K562 (cell line): ENCODE measurements around the gene AHI1. TPM values are rescaled to one million over a fixed set of nuclear protein-coding genes. Genes with fewer than 3 reads are reported as not detected.

Experiments used
- ATAC-seq: fragments of 200-7000 bp; cut with Tn5 transposase; 3 replicates; pipeline ENCODE4 v1.9.1; 2020; ENCODE audit warnings: moderate library complexity
- BruUV-seq: library from RNA; stranded (reverse); fragments of 400-500 nt; replicated peaks from 2 replicates; lab custom pipeline; 2021; lab: Mats Ljungman, UMichigan
- CTCF ChIA-PET: fragments of 300-600 bp; formaldehyde crosslinking; extraction: SDS; loops from one replicate; lab custom pipeline; 2021; ENCODE audit warnings: low intra/inter-chr PET ratio; lab: Yijun Ruan, JAX
- POLR2A ChIA-PET: fragments of 300-600, 350-650 bp; sonication (Branson Sonifier 250); formaldehyde crosslinking; extraction: SDS; loops from one replicate; lab custom pipeline; 2021; ENCODE audit warnings: antibody characterized with exemption, inconsistent platforms; lab: Yijun Ruan, JAX
- DNase-seq, 4 experiments: peaks; one replicate each; pipeline versions ENCODE4 v3.0.0 to v3.0.0-alpha.2; 2011 to 2018; ENCODE audit warnings: low spot score in 3 of 4, mixed read lengths in 3 of 4; ENCODE audit errors: extremely low read depth in 1 of 4
- FAIRE-seq: peaks from 2 replicates; lab custom pipeline; 2011; peaks lifted over from hg19 to GRCh38; lab: Jason Lieb, UNC
- H2AFZ ChIP-seq: 2 replicates; pipeline ENCODE4 v1.6.0; 2011; ENCODE audit warnings: low read depth, low read length, control low read depth, inconsistent platforms
- H3K27ac ChIP-seq: fragments of 200-600 bp; 3 replicates; pipeline ENCODE4 v1.8.0; 2011; ENCODE audit warnings: low read depth, mild to moderate bottlenecking, control low read depth, inconsistent platforms, low read length, moderate library complexity, mixed read lengths; ENCODE audit errors: extremely low read depth
- H3K27me3 ChIP-seq, 2 experiments: fragments of 300-600 bp in 1 of 2; 2 replicates in 1 of 2; 3 replicates in 1 of 2; pipeline versions ENCODE4 v1.6.0 to v1.8.0; 2011; ENCODE audit warnings: inconsistent platforms in 2 of 2, low read length in 2 of 2, mild to moderate bottlenecking in 1 of 2, mixed read lengths in 1 of 2, moderate library complexity in 1 of 2; ENCODE audit not compliant: control insufficient read depth in 2 of 2, insufficient read depth in 2 of 2
- H3K36me3 ChIP-seq: fragments of 300-600 bp; 3 replicates; pipeline ENCODE4 v1.8.0; 2011; ENCODE audit warnings: mild to moderate bottlenecking, low read length, inconsistent platforms; ENCODE audit not compliant: control insufficient read depth, insufficient read depth
- H3K4me1 ChIP-seq, 2 experiments: fragments of 200-600 bp in 1 of 2; replicated peaks in 1 of 2; 2 replicates in 1 of 2; 3 replicates in 1 of 2; pipeline versions ENCODE4 v1.5.1 to v1.8.0; 2011; ENCODE audit warnings: inconsistent platforms in 2 of 2, low read length in 2 of 2, mild to moderate bottlenecking in 1 of 2, mixed read lengths in 1 of 2, moderate library complexity in 1 of 2; ENCODE audit not compliant: control insufficient read depth in 2 of 2, insufficient read depth in 2 of 2
- H3K4me2 ChIP-seq: 2 replicates; pipeline ENCODE4 v1.6.1; 2011; ENCODE audit warnings: low read length, control low read depth, inconsistent platforms, mixed read lengths; ENCODE audit not compliant: insufficient read depth
- H3K4me3 ChIP-seq: fragments of 200-600 bp; sonication (generic), shearing (Covaris generic); 2 replicates; pipeline ENCODE4 v1.5.1; 2016; ENCODE audit warnings: control low read depth, inconsistent platforms
- H3K79me2 ChIP-seq: fragments of 200-600 bp; 3 replicates; pipeline ENCODE4 v1.8.0; 2011; ENCODE audit warnings: low read length, inconsistent platforms; ENCODE audit not compliant: control insufficient read depth, insufficient read depth
- H3K9ac ChIP-seq, 2 experiments: 2 replicates each; pipeline versions ENCODE4 v1.6.0 to v1.6.1; 2011; ENCODE audit warnings: low read depth in 2 of 2, low read length in 2 of 2, control low read depth in 1 of 2, inconsistent platforms in 1 of 2, mild to moderate bottlenecking in 1 of 2, mixed read lengths in 1 of 2; ENCODE audit not compliant: insufficient read depth in 1 of 2
- H3K9me1 ChIP-seq: one replicate; pipeline ENCODE4 v1.6.0; 2011; ENCODE audit warnings: inconsistent platforms, mild to moderate bottlenecking, low read length, moderate library complexity; ENCODE audit not compliant: control insufficient read depth, insufficient read depth
- H3K9me3 ChIP-seq: replicated peaks from 2 replicates; pipeline ENCODE4 v1.5.1; 2011; ENCODE audit warnings: low read depth, low read length, inconsistent platforms; ENCODE audit not compliant: control insufficient read depth, insufficient read depth
- H4K20me1 ChIP-seq: replicated peaks from 2 replicates; pipeline ENCODE4 v1.6.1; 2011; ENCODE audit warnings: low read length, inconsistent platforms, mixed read lengths; ENCODE audit not compliant: control insufficient read depth, insufficient read depth
- ATF3 ChIP-seq, 2 experiments: fragments of 450-650 bp in 1 of 2; sonication (generic) in 1 of 2; formaldehyde crosslinking in 1 of 2; IDR thresholded peaks in 1 of 2; conservative IDR thresholded peaks in 1 of 2; 2 replicates each; pipeline versions ENCODE4 v1.6.1 to v1.8.1; 2016 to 2023; ENCODE audit warnings: mild to moderate bottlenecking in 2 of 2, moderate library complexity in 2 of 2, inconsistent platforms in 1 of 2, missing genetic modification reagents in 1 of 2
- CBFB ChIP-seq: sonication (generic); formaldehyde crosslinking; IDR thresholded peaks from 2 replicates; pipeline ENCODE4 v1.4.0; 2020; ENCODE audit warnings: mild to moderate bottlenecking, missing genetic modification reagents
- CEBPG ChIP-seq, 3 experiments: fragments of 200-800 bp in 1 of 3; sonication (Bioruptor generic) in 1 of 3; sonication (generic) in 1 of 3; formaldehyde crosslinking in 1 of 3; IDR thresholded peaks in 2 of 3; conservative IDR thresholded peaks in 1 of 3; 2 replicates each; pipeline versions ENCODE4 v1.6.1 to v1.8.0; 2016 to 2022; ENCODE audit warnings: missing compliant biosample characterization in 2 of 3, missing genetic modification characterization in 2 of 3, mild to moderate bottlenecking in 1 of 3, missing genetic modification reagents in 1 of 3
- E2F6 ChIP-seq, 2 experiments: IDR thresholded peaks; 2 replicates each; pipeline ENCODE4 v1.6.1; 2011; ENCODE audit warnings: borderline replicate concordance in 1 of 2, control low read depth in 1 of 2, low read depth in 1 of 2, low read length in 1 of 2, mild to moderate bottlenecking in 1 of 2, mixed read lengths in 1 of 2, moderate library complexity in 1 of 2; ENCODE audit not compliant: insufficient read depth in 1 of 2, insufficient read length in 1 of 2, poor library complexity in 1 of 2, severe bottlenecking in 1 of 2; ENCODE audit errors: extremely low read depth in 1 of 2
- FOS ChIP-seq: IDR thresholded peaks from 3 replicates; pipeline ENCODE4 v1.6.1; 2011; ENCODE audit not compliant: insufficient read length; ENCODE audit errors: extremely low read depth
- GATA2 ChIP-seq: sonication (generic); formaldehyde crosslinking; IDR thresholded peaks from 2 replicates; pipeline ENCODE4 v1.4.0; 2020; ENCODE audit warnings: mild to moderate bottlenecking, missing genetic modification reagents
- MIER1 ChIP-seq: fragments of 450-650 bp; IDR thresholded peaks from 2 replicates; pipeline ENCODE4 v1.6.1; 2016; ENCODE audit warnings: antibody characterized with exemption, mild to moderate bottlenecking, low read depth
- SMAD3 ChIP-seq: fragments of 450-650 bp; formaldehyde crosslinking; conservative IDR thresholded peaks from 2 replicates; pipeline ENCODE4 v1.4.0; 2020; ENCODE audit warnings: mild to moderate bottlenecking
- ZBTB26 ChIP-seq: fragments of 450-650 bp; formaldehyde crosslinking; IDR thresholded peaks from 2 replicates; pipeline ENCODE4 v1.4.0; 2022; ENCODE audit warnings: missing genetic modification characterization
- ZFP91 ChIP-seq: sonication (generic); formaldehyde crosslinking; IDR thresholded peaks from 2 replicates; pipeline ENCODE4 v1.8.0; 2022; ENCODE audit warnings: mild to moderate bottlenecking, missing genetic modification reagents
- ZNF124 ChIP-seq: sonication (generic); formaldehyde crosslinking; IDR thresholded peaks from 2 replicates; pipeline ENCODE4 v1.8.1; 2022; ENCODE audit warnings: missing genetic modification reagents
- ZNF212 ChIP-seq: fragments of 450-650 bp; formaldehyde crosslinking; IDR thresholded peaks from 2 replicates; pipeline ENCODE4 v1.4.0; 2020; ENCODE audit warnings: mild to moderate bottlenecking
- ZNF217 ChIP-seq: sonication (generic); formaldehyde crosslinking; IDR thresholded peaks from 2 replicates; pipeline ENCODE4 v1.8.0; 2022; ENCODE audit warnings: mild to moderate bottlenecking, missing genetic modification reagents
- ZNF316 ChIP-seq: fragments of 450-650 bp; IDR thresholded peaks from 2 replicates; pipeline ENCODE4 v1.6.1; 2016
- WGBS: fragments of 100-300 bp; shearing (Covaris generic); methylation state at CpG from one replicate; pipeline ENCODE4 v1.1.6; 2016; ENCODE audit warnings: low coverage, mixed read lengths; ENCODE audit not compliant: insufficient coverage; ENCODE audit errors: missing lambda C conversion rate; 5-methylcytosine and 5-hydroxymethylcytosine counted together
- in situ Hi-C: fragments of 300-500 bp; cut with MboI; formaldehyde crosslinking; loops from 4 replicates; pipeline ENCODE4 v1.15.0; 2018; ENCODE audit warnings: inconsistent platforms, mixed read lengths
- intact Hi-C: fragments of 100-400 bp; cut with micrococcal nuclease; formaldehyde crosslinking; loops from 2 replicates; pipeline ENCODE4 v1.14.2; 2022
- polyA plus RNA-seq, 8 experiments: library from polyadenylated mRNA; depleted of rRNA in 4 of 8; stranded (reverse) in 5 of 8; unstranded in 3 of 8; fragments of >200 nt; fragmentation: Nextera tagmentation in 2 of 8; fragmentation: Illumina TruSeq in 1 of 8; extraction: Ambion mirVana in 2 of 8; extraction: Trizol in 1 of 8; gene quantifications; 2 replicates each; pipeline versions ENCODE4 v1.2.1 to v1.2.3, GENCODE V29; 2011 to 2014; ENCODE audit warnings: inconsistent platforms in 1 of 8, missing spikeins in 1 of 8
- total RNA-seq, 7 experiments: library from RNA; depleted of rRNA in 6 of 7; stranded (reverse); fragments of >200 nt in 6 of 7; fragmentation: Illumina TruSeq in 2 of 7; extraction: Trizol in 2 of 7; gene quantifications; 2 replicates each; pipeline versions ENCODE4 v1.2.1 to v1.2.3, GENCODE V29; 2011 to 2021; ENCODE audit warnings: low replicate concordance in 1 of 7

The AHI1 gene
- total and polyA plus RNA-seq, 9 of the 15 experiments (the other 6 are each of a cell fraction or from before 2014, with no cell fraction given), result 24.7 to 54.9 (median 32.2) TPM

GRCh38 chr6:135285165-135285564, 212.4 kb downstream of the AHI1 start:
- Histone ChIP-seq H3K79me2 (no peaks in the 10 kb centered on the region), H3K9me3 (no peaks in the 10 kb centered on the region), H3K4me2 (no peak overlapping the region), H3K9me1 (no peaks in the 10 kb centered on the region), H3K27me3 (no peaks in the 10 kb centered on the region), H2AFZ (no peak overlapping the region), H4K20me1 (no peaks in the 10 kb centered on the region), H3K4me3 (no peak overlapping the region), H3K4me1 (peaks cover 4 to 37% of the 10 kb centered on the region in 2 experiments; a peak in 4 of 5 replicates), H3K36me3 (no peaks in the 10 kb centered on the region; the same call in 2 of the 3 replicates), H3K27ac (no peak overlapping the region), H3K9ac (no peak overlapping the region)
- ChIA-PET POLR2A (no interaction called here), CTCF (no interaction called here)
- ATAC-seq (no peak), FAIRE-seq (peak; percentile 48), DNase-seq (no peak)
- 70% methylated on average over 2 of the region's 2 CpGs for WGBS
- in situ Hi-C loops, result no loop called here
- intact Hi-C loops, result no loop called here
- no TSS peak for BruUV-seq
- TF ChIP-seq ZNF217, result no peak
- no peak for TF ChIP-seq MIER1
- no peak for TF ChIP-seq ZNF124 (CRISPR knock-in tag)
- TF ChIP-seq ZBTB26 (CRISPR knock-in tag), result no peak
- TF ChIP-seq ZNF212 (CRISPR knock-in tag), result no peak
- peak; percentile 43; the same call in 1 of the 2 replicates for TF ChIP-seq ZNF316
- TF ChIP-seq ZFP91 (CRISPR knock-in tag), result no peak
- TF ChIP-seq FOS, result no peak
- TF ChIP-seq E2F6 (IDR thresholded peaks at IDR 0.05; ENCODE audit: borderline replicate concordance in 1 of 2, extremely low read depth in 1 of 2, insufficient read depth in 1 of 2, insufficient read length in 1 of 2, low read depth in 1 of 2, low read length in 1 of 2, poor library complexity in 1 of 2, severe bottlenecking in 1 of 2), result no peak
- no peak for TF ChIP-seq CEBPG (CRISPR knock-in tag; IDR thresholded peaks at IDR 0.05)
- TF ChIP-seq CEBPG (tag; conservative IDR thresholded peaks at IDR 0.05 in 1 of 2, IDR thresholded peaks at IDR 0.05 in 1 of 2), result peak; percentile 37 to 55; a peak in 2 of 4 replicates
- no peak for TF ChIP-seq CBFB (CRISPR knock-in tag)
- TF ChIP-seq SMAD3 (CRISPR knock-in tag), result no peak
- TF ChIP-seq GATA2 (CRISPR knock-in tag), result no peak
- TF ChIP-seq ATF3 (IDR thresholded peaks at IDR 0.05), result peak; percentile 35
- TF ChIP-seq ATF3 (CRISPR knock-in tag; conservative IDR thresholded peaks at IDR 0.05), result no peak
